Stimulated activated CD8-positive, alpha-beta memory T cell treated with anti-CD3 and anti-CD28 coated beads, Interleukin-12 subunit alpha, Interleukin-12 subunit beta, amount 100 ng/mL, for 24 hours (primary cell): ENCODE measurements around the gene DLAT.
"Not testable (repeated sequence)": the region's sequence is repeated elsewhere in the genome, so short reads cannot be mapped to it uniquely, and the experiment has no call there.

Source experiments
- DNase-seq: peaks from one replicate; pipeline ENCODE4 v3.0.0-alpha.2; 2020; ENCODE audit errors: extremely low read depth

DLAT gene

GRCh38 chr11:112024773-112025678 lies at the start of gene DLAT:
TSS of gene DLAT (plus strand) at chr11:112025408. CDS start at chr11:112025473, 65 bp downstream.
- peak; percentile 73 for DNase-seq

DNA sequence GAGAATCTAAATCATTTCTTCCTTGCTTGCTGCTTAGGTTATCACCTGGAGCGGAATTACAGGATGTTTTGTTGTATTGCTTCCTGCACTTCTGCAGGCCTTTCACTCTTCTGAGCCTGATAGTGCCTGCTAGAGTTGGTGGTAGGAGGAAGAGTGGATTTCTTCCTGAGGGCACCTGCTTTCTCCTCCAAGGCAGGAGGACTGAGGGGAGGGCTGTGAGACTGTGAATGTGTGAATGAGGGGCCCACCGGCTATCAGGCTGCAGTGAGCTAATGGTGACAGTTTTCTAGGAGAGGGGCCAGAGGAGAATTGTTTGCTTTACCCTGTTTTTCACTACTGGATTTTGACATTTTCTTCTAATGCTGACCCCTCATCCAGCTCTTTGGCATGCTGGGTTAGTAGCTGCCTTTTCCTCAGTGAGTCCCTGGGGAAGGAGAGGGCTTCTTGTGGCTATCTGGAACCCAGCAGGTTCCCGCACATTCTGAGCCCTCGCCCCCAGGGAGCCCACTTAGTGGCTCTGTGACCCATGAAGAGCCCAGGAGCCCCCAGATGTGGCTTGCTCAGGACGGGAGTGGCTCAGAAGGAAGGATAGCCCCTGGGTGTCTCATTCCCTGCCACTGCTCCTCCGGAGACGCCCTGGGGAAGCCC lies 49.0 kb upstream of the DLAT start:
- no peak for DNase-seq

GRCh38 chr11:111976767-111977145 lies 48.5 kb upstream of the DLAT start:
- DNase-seq = no peak

DNA sequence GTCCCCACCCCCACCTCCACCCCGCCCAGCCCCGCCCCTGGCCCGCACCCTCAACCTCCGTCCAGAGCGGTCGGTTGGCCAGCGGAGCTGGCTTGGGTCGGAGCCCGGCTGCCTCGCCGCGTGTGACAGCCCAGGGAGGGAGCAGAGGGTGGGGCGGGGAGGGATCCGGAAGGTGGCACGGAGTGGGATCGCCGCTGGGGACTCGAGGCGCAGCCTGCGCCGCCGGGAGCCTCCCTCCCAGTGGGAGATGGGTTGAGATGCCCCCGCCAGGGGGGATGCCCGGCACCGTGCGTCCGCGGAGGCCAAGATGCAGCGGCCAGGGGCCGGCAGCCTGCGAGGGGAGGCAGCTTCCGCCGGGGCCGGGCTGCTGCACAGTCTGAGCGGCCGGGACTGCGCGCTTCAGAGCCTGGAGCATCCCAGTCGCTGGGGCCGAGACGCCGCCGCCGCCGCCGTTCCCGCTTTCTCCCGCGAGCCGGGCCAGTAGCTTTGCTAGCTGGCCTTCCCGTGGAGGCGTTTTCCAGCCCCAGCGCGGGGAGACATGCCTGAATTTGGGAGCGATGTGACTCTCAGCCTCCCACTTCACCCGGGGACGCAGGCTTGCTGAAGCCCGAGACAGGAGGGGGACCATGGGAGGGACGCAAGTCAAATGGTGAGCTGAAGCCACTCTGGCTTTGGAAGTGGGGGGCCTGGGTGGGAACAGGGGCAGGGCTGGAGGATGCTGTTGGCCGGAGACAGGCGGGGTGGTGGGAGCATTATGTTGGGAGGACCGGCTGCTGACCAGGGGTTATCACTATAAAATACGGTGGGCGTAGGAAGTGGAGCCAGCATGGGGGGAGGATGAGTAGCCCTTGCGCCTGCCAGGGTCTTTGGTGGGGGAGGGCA lies 47.8 kb upstream of the DLAT start:
- no peak for DNase-seq

GRCh38 chr11:111978028-111978771 lies 47.0 kb upstream of the DLAT start:
- DNase-seq = no peak

- no peak for DNase-seq
Observed at GRCh38 chr11:111980062-111980461, 45.1 kb upstream of the DLAT start.

DNA sequence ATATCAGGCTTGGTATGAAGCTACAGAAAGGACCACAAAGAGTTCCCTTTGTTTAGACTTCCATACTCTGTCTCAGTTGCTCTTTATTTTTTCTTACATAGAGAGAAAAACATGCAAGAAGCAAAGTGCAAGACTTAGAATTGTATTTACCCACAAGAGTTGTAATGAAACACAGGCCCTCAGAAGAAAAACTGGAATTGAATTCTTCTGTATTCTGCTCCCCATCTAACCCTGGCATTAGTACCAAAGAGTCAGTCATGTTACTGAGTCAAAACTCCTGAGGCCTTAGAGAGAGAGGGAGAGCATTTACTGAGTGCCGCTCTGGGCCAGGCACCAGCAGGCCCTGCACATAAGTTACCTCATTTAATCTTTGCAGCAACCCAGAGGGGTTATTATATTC lies 43.9 kb upstream of the DLAT start:
- no peak for DNase-seq

DNA sequence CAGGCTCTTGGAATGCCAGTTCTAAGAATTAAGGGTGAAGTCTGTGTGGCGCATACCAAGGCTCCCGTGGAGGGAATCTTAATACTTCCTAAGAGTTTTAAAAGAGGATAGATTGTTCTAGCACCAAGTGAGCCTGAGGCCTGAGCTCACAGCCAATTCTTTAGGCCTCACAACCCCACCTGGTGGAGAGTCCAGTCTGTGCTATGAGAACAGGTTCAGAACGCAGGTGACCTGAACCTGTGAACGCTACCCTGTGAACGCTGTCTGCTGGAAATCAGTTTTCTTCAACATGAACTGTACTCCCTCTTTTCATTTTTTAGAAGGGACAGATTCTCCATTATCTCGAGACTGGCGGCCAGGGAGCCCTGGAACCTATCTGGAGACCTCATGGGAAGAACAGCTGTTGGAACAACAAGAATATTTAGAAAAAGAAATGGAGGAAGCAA lies 43.2 kb upstream of the DLAT start:
- DNase-seq = no peak

- DNase-seq = no peak
Observed at GRCh38 chr11:111982541-111983186, 42.5 kb upstream of the DLAT start.

DNA sequence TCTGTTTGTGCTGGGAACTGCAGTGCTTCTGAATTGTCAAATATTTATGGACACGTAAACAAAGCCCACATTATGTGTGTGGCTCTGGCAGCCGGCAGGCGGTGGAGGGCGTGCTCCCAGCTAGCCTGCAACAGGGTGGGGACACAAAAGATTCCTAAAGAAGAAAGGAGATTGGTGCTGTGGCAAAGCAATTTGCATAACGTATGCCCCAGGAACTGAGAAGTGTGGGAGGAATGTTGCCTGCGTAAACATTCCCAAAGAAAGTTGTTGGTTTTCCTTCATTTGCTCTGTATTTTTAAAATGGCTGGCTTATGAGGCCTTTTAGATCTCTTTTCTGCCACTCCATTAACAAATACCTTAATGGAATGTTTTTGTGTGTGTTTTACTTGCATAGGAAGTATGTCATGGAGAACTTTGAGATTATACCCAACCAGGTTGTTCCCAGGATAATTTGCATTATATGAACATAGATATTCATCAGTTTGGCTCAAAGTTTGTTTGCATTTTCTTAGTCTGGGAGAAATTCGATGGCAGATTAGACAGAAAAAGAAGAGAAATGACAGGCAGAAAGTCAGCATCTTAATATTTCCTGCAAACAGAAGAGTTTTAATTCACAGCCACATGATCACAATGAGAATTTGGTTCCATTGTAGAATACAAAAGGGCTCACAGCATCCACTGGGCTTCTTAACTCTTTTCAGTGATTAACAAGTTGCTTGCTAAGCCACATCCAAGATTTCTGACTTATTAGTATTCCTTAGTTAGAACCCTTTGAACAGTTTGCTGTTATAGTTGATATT lies 41.8 kb upstream of the DLAT start:
- no peak for DNase-seq

DNA sequence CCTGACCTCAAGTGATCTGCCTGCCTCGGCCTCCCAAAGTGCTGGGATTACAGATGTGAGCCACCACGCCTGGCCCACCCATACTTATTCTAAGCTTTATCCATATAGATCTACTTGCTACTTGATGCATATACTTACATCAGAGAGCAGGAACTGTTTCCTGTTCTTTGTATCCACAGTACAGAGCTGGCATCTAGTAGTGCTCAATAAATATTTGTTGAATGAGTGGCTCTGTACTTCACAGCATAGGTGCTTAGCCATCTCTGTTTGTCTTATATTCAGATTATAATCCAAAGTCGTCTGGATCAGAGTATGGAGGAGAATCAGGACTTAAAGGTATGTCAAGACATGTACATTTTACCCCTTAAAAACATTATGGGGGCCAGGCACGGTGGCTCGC lies 38.6 kb upstream of the DLAT start:
- no peak for DNase-seq

DNA sequence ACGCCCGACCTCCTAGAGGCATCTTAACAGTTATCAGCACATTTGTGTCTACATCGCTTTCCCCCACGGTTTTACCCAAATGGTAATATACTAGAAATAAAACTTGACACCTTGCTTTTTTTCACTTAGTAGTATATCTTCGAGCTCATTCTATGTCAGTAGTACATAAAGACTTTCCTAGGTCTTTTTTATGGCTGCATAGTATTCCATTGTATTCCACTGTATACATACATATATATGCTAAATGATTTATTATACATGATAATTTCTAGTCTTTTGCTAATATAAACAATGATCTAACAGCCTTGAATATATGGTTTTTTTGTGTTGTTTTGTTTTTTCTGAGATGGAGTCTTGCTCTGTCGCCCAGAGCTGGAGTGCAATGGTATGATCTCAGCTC lies 34.8 kb upstream of the DLAT start:
- DNase-seq = no peak

DNA sequence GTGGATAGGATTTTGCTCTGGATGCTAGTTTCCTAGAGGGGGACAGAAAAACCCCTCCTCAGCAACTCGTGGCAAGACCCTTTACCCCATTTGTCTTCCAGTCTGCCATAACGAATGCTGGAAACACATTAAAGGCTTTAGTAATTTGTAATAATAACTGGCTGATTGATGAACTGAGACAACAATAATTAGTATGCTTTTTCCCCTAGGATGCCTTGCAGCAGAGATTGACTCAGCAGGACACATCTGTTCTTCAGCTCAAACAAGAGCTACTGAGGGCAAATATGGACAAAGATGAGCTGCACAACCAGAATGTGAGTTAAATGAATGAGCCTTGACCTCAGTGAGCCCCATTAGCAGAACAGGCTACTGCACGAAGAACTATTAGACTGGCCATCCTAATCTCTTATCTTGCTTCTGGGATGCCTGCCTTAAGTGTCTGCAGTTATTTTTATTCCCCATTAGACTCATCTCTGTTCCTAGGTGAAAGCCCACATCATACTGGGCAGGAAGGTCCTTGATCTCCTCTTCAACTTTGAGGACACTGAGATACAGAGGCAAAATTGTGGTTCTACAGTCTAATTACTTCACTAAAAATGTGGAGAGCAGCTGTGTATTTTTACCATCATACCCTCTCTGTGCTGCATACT lies 32.9 kb upstream of the DLAT start:
- DNase-seq = no peak

DNA sequence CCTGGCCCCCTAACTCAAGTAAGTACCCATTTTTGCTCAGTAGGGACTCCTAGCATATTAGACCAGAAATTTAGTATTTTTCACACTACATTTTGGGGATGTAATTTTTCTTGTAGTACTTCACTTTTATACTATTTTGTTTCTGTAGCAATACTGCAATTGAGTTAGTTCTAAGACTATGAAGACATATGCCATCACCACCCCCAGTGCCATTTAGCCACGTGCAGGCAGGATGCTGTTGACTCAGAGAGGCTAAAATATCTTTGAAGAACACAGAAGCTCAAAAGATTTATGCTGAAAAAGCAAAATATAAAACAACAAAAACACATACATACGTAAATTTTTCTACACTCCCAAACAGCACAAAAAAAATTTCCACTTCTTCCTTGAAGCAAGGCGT lies 29.1 kb upstream of the DLAT start:
- no peak for DNase-seq

- DNase-seq = not testable (repeated sequence)
Observed at GRCh38 chr11:111996669-111997068, 28.5 kb upstream of the DLAT start.

DNA sequence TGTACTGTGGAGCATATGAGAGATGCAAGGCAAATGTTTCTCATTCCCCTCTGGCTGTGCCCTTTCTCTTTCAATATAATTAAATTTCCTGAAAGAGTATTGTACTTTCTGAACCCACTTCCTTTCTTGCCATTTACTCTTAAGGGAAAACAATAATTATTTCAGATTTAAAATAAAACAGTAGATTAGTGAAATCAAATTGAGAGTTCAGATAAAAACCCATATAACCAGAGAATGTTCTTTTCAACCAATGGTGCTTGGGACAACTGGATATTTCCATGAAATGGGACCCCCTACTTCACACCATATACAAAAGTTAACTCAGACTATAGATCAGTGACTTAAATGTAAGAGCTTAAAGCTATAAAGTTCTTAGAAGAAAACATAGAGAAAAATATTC lies 26.1 kb upstream of the DLAT start:
- DNase-seq = no peak

DNA sequence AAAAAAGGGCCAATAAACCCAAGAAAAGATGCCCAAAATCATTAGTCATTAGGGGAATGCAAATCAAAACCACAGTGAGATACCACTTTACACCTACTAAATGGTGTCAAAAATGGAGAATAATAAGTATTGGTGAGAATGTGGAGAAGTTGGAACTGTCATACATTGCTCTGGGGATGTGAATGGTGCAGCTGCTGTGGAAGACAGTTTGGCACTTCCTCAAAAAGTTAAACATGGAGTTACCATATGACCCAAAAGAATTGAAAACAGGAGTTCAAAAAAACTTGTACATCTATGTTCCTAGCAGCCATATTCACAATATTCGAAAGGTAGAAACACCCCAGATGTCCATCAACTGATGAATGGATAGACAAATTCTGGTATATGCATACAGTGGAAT lies 24.5 kb upstream of the DLAT start:
- no peak for DNase-seq

DNA sequence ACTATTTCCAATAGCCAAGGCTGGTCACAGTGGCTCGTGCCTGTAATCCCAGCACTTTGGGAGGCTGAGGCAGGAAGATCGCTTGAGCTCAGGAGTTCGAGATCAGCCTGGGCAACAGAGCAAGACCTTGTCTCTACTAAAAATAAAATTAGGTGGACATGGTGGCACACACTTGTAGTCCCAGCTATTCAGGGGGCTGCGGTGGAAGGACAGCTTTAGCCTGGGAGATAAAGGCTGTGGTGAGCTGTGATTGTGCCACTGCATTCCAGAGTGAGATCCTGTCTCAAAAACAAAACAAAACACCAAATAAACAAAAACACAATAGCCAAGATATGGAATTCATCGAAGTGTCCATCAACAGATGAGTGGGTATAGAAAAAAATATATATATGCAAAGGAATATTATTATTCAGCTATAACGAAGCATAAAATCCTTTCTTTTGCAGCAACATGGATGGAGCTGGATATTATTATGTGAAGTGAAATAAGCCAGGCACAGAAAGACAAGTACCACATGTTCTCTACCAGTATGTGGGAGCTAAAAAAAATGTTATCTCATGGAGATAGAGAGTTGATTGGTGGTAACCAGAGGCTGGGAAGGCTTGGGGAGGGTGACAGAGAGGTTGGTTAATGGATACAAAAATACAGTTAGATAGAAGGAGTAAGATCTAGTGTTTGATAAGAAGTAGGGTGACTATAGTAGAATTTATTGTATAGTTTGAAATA lies 22.6 kb upstream of the DLAT start:
- no peak for DNase-seq

DNA sequence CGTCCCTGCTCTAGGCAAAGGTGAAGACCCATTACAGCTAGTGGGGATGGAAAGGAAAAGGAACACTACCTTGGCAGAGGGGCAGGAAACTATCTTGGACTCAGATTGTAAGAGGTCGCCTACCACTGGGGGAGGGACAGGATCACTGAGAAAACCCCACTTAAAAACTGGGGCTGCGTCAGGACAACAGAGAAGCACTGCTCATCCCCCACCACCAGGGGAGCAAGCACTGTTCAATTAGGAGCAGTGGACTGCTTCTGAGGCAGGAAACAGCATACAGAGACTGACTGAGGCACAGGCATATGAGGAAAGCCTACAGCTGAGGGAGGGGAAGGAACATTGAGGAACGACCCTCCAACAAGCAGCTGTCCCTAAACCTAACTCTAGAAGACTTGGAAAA lies 20.8 kb upstream of the DLAT start:
- no peak for DNase-seq
